HEK293 (cell line): Measurements from ENCODE around the gene BEX2.
A peak's percentile ranks its signal among the peaks of the same experiment; 100 is the strongest.

Experiments
- CTCF ChIA-PET: fragments of 350-600 bp; formaldehyde crosslinking; extraction: SDS; loops from one replicate; lab custom pipeline; 2021; ENCODE audit warnings: antibody characterized with exemption; lab: Yijun Ruan, JAX
- POLR2A ChIA-PET: fragments of 300-600 bp; formaldehyde crosslinking; extraction: SDS; loops from one replicate; lab custom pipeline; 2020; ENCODE audit warnings: antibody characterized with exemption, inconsistent platforms; lab: Yijun Ruan, JAX
- H3K27ac ChIP-seq: fragments of 200-500 bp; sonication (Bioruptor generic); 2 replicates; pipeline ENCODE4 v1.5.1; 2014; ENCODE audit warnings: low read depth, low read length, control low read depth, inconsistent platforms; ENCODE audit errors: extremely low read depth
- H3K36me3 ChIP-seq, 2 experiments: fragments of 200-500 bp in 1 of 2; sonication (Bioruptor generic) in 1 of 2; 1 replicate in 1 of 2; 2 replicates in 1 of 2; pipeline ENCODE4 v1.5.1; 2014 to 2017; ENCODE audit warnings: inconsistent platforms in 2 of 2, low read length in 2 of 2; ENCODE audit not compliant: control insufficient read depth in 2 of 2, insufficient read depth in 1 of 2
- H3K4me1 ChIP-seq: fragments of 200-500 bp; sonication (Bioruptor generic); 2 replicates; pipeline ENCODE4 v1.5.1; 2014; ENCODE audit warnings: mild to moderate bottlenecking, low read length, inconsistent platforms; ENCODE audit not compliant: control insufficient read depth, insufficient read depth
- H3K4me3 ChIP-seq: 2 replicates; pipeline ENCODE4 v1.5.1; 2011; ENCODE audit warnings: low read depth, mild to moderate bottlenecking, control low read depth, low read length, moderate library complexity
- H3K9me3 ChIP-seq: fragments of 200-500 bp; sonication (Bioruptor generic); 2 replicates; pipeline ENCODE4 v1.5.1; 2014; ENCODE audit warnings: low read depth, low read length, inconsistent platforms; ENCODE audit not compliant: control insufficient read depth, insufficient read depth
- PRDM1 ChIP-seq: fragments of 450-650 bp; formaldehyde crosslinking; IDR thresholded peaks from 2 replicates; pipeline ENCODE4; 2016; ENCODE audit warnings: missing biosample characterization, missing genetic modification characterization
- PRDM4 ChIP-seq: fragments of 450-650 bp; formaldehyde crosslinking; IDR thresholded peaks from 2 replicates; pipeline ENCODE4 v1.5.1; 2017; ENCODE audit warnings: missing biosample characterization, missing genetic modification characterization
- SP3 ChIP-seq: fragments of 450-650 bp; formaldehyde crosslinking; IDR thresholded peaks from 2 replicates; pipeline ENCODE4 v1.5.1; 2016; ENCODE audit warnings: missing biosample characterization, missing genetic modification characterization
- TRIM28 ChIP-seq: IDR thresholded peaks from 2 replicates; pipeline ENCODE4 v1.6.1; 2011; ENCODE audit warnings: low read length, control low read depth, borderline replicate concordance
- ZNF112 ChIP-seq: fragments of 450-650 bp; formaldehyde crosslinking; IDR thresholded peaks from 2 replicates; pipeline ENCODE4 v1.5.0; 2017; ENCODE audit warnings: missing biosample characterization, missing genetic modification characterization
- ZNF138 ChIP-seq: fragments of 450-650 bp; formaldehyde crosslinking; IDR thresholded peaks from 2 replicates; pipeline ENCODE4 v1.5.1; 2016; ENCODE audit warnings: missing biosample characterization, missing genetic modification characterization, borderline replicate concordance
- ZNF335 ChIP-seq: fragments of 450-650 bp; formaldehyde crosslinking; conservative IDR thresholded peaks from 2 replicates; pipeline ENCODE4 v1.5.1; 2016; ENCODE audit warnings: missing biosample characterization, missing genetic modification characterization
- ZNF555 ChIP-seq: fragments of 450-650 bp; formaldehyde crosslinking; conservative IDR thresholded peaks from 2 replicates; pipeline ENCODE4 v1.5.1; 2017; ENCODE audit warnings: missing biosample characterization, mild to moderate bottlenecking, missing genetic modification characterization, inconsistent platforms
- ZNF623 ChIP-seq: fragments of 450-650 bp; formaldehyde crosslinking; IDR thresholded peaks from 2 replicates; pipeline ENCODE4 v1.5.1; 2016; ENCODE audit warnings: missing biosample characterization, missing genetic modification characterization
- ZNF701 ChIP-seq: fragments of 450-650 bp; formaldehyde crosslinking; IDR thresholded peaks from 2 replicates; pipeline ENCODE4 v1.5.1; 2016; ENCODE audit warnings: missing biosample characterization, missing genetic modification characterization
- ZSCAN23 ChIP-seq: fragments of 450-650 bp; formaldehyde crosslinking; IDR thresholded peaks from 2 replicates; pipeline ENCODE4 v1.5.1; 2016; ENCODE audit warnings: missing biosample characterization, missing genetic modification characterization
- ZSCAN4 ChIP-seq: fragments of 450-650 bp; formaldehyde crosslinking; IDR thresholded peaks from 2 replicates; pipeline ENCODE4 v1.5.1; 2017; ENCODE audit warnings: missing biosample characterization, missing genetic modification characterization
- TF ChIP-seq, protein P1 (sequence below): fragments of 450-650 bp; formaldehyde crosslinking; IDR thresholded peaks from 2 replicates; pipeline ENCODE4 v1.5.1; 2016; ENCODE audit warnings: missing biosample characterization, missing genetic modification characterization
- TF ChIP-seq, protein P2 (sequence below): fragments of 450-650 bp; formaldehyde crosslinking; IDR thresholded peaks from 2 replicates; pipeline ENCODE4 v1.5.1; 2016; ENCODE audit warnings: missing biosample characterization, missing genetic modification characterization

BEX2 gene

DNA sequence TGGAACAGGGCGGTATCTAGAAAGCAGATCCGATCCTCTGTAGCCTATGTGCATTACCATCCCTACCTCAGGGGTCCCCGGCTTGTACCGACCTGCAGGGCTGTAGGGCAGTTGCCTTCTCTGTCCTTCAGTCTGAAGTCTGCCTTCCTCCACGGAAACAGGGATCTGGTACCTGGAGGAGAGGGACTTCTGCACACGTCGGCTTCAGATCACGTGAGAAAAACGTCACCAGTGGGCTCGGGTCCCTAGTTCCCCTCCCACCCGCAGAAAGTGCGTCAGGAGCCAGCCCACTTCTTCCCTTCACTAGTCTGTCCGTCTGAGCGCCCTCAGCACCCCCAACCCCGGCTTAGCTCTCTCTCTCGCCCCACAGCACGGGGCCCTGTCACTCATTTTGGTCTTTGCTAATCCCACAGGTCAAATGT, 34.2 kb downstream of the BEX2 start, which contains the start of gene TCEAL5 (continued):
- TF ChIP-seq, protein P1, sequence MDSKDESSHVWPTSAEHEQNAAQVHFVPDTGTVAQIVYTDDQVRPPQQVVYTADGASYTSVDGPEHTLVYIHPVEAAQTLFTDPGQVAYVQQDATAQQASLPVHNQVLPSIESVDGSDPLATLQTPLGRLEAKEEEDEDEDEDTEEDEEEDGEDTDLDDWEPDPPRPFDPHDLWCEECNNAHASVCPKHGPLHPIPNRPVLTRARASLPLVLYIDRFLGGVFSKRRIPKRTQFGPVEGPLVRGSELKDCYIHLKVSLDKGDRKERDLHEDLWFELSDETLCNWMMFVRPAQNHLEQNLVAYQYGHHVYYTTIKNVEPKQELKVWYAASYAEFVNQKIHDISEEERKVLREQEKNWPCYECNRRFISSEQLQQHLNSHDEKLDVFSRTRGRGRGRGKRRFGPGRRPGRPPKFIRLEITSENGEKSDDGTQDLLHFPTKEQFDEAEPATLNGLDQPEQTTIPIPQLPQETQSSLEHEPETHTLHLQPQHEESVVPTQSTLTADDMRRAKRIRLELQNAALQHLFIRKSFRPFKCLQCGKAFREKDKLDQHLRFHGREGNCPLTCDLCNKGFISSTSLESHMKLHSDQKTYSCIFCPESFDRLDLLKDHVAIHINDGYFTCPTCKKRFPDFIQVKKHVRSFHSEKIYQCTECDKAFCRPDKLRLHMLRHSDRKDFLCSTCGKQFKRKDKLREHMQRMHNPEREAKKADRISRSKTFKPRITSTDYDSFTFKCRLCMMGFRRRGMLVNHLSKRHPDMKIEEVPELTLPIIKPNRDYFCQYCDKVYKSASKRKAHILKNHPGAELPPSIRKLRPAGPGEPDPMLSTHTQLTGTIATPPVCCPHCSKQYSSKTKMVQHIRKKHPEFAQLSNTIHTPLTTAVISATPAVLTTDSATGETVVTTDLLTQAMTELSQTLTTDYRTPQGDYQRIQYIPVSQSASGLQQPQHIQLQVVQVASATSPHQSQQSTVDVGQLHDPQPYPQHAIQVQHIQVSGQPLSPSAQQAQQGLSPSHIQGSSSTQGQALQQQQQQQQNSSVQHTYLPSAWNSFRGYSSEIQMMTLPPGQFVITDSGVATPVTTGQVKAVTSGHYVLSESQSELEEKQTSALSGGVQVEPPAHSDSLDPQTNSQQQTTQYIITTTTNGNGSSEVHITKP = no peak

DNA sequence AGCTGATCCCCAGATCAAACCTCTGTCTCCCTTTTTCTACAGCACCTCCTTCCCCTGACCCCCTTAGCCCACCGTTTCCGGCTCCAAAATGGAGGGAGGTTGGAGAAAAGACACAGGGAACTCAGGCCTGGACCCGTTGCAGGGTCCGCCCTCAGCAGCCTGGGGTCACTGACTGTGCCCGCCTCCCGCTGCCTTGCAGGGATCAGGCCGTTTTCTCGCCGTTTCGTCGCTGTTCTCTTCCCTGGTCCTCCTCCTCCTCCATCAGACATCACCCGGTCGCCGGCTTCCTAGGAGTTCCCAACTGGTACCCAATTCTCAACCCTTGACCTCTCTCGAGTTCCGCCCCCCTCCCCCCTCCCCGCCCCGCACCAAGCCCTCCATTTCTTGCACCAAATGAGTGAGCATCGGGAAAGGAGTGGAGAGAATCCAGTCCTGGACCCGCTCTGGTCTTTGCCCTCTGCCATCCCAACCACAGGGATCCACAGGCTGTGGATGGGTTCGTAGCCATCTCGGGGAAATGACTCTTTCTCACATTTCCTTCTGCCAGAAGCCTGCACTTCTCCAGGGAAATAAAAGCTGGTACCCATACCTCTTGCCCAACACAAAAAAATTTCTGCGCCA, 34.7 kb downstream of the BEX2 start:
- TF ChIP-seq ZSCAN23 (tag by site-specific recombination) = no peak
- TF ChIP-seq ZSCAN4 (tag by site-specific recombination) = no peak
- TF ChIP-seq ZNF555 (tag by site-specific recombination) = no peak
- TF ChIP-seq ZNF138 (tag by site-specific recombination) = no peak
- no peak for TF ChIP-seq SP3 (tag by site-specific recombination)
- TF ChIP-seq ZNF335 (tag by site-specific recombination) = no peak
- no peak for TF ChIP-seq PRDM4 (tag by site-specific recombination)
- no peak for TF ChIP-seq ZNF623 (tag by site-specific recombination)
- TF ChIP-seq, protein P2, sequence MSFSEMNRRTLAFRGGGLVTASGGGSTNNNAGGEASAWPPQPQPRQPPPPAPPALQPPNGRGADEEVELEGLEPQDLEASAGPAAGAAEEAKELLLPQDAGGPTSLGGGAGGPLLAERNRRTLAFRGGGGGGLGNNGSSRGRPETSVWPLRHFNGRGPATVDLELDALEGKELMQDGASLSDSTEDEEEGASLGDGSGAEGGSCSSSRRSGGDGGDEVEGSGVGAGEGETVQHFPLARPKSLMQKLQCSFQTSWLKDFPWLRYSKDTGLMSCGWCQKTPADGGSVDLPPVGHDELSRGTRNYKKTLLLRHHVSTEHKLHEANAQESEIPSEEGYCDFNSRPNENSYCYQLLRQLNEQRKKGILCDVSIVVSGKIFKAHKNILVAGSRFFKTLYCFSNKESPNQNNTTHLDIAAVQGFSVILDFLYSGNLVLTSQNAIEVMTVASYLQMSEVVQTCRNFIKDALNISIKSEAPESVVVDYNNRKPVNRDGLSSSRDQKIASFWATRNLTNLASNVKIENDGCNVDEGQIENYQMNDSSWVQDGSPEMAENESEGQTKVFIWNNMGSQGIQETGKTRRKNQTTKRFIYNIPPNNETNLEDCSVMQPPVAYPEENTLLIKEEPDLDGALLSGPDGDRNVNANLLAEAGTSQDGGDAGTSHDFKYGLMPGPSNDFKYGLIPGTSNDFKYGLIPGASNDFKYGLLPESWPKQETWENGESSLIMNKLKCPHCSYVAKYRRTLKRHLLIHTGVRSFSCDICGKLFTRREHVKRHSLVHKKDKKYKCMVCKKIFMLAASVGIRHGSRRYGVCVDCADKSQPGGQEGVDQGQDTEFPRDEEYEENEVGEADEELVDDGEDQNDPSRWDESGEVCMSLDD (tag by site-specific recombination) = no peak
- no peak for TF ChIP-seq TRIM28
- no peak for TF ChIP-seq ZNF701 (tag by site-specific recombination)
- Histone ChIP-seq H3K27ac (no peak overlapping the region), H3K4me3 (no peak overlapping the region), H3K4me1 (no peaks in the 10 kb centered on the region), H3K9me3 (no peaks in the 10 kb centered on the region; the same call in 1 of the 2 replicates), H3K36me3 (no peaks in the 10 kb centered on the region)
- ChIA-PET CTCF (no interaction called here), POLR2A (no interaction called here)

DNA sequence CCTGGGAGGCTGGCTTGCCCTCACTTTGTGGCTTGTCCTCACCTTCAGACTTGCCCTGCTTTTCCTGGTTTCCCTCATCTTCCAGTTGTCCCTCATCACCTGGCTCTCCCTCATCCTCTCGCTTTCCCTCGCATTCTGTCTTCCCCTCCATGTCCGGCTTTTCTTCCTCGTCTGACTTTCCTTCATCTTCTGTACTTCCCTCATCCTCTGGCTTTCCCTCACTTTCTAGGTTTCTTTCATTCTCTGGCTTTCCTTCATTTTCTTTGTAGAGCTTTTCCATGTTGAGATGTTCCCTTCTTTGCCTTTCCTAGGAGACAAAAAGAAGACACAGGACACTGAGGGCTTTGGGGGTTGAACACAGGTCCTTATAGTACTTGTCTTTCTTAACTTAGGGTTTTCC, 36.5 kb downstream of the BEX2 start:
- ChIA-PET POLR2A (no interaction called here), CTCF (no interaction called here)
- Histone ChIP-seq H3K27ac (no peak overlapping the region), H3K36me3 (no peaks in the 10 kb centered on the region), H3K4me1 (no peaks in the 10 kb centered on the region), H3K9me3 (no peaks in the 10 kb centered on the region), H3K4me3 (no peak overlapping the region)
- no peak for TF ChIP-seq ZNF112 (tag by site-specific recombination)
- peak; percentile 95 for TF ChIP-seq PRDM1 (tag by site-specific recombination)
